Uterus (tissue), 4 donors: ENCODE results near the gene SDHA. TPM values are rescaled to one million over a fixed set of nuclear protein-coding genes. Genes with fewer than 3 reads are reported as not detected.

Source experiments
- DNase-seq, 2 donors: peaks; one replicate each; pipeline ENCODE4 v3.0.0-alpha.2; 2019 to 2020
- H3K27ac ChIP-seq, 2 donors: fragments of 200-600 bp; sonication (generic); 1 replicate in 1 of 2; 2 replicates in 1 of 2; pipeline ENCODE4 v1.5.1; 2016 to 2018
- H3K27me3 ChIP-seq, 2 donors: fragments of 200-600 bp; sonication (generic); one replicate each; pipeline ENCODE4 v1.5.1; 2018 to 2019; ENCODE audit warnings: control low read depth in 1 of 2
- H3K36me3 ChIP-seq, 2 donors: fragments of 200-600 bp; sonication (generic); one replicate each; pipeline ENCODE4 v1.5.1; 2019; ENCODE audit warnings: control low read depth in 1 of 2
- H3K4me1 ChIP-seq, 2 donors: fragments of 200-600 bp; sonication (generic); one replicate each; pipeline ENCODE4 v1.5.1; 2018 to 2019; ENCODE audit warnings: control low read depth in 1 of 2
- H3K4me3 ChIP-seq, 2 donors: fragments of 200-600 bp; sonication (generic); 1 replicate in 1 of 2; 2 replicates in 1 of 2; pipeline ENCODE4 v1.5.1; 2018 to 2019; ENCODE audit warnings: mild to moderate bottlenecking in 1 of 2
- H3K9me3 ChIP-seq, 2 donors: fragments of 200-600 bp; sonication (generic); one replicate each; pipeline ENCODE4 v1.5.1; 2019; ENCODE audit warnings: control low read depth in 1 of 2
- POLR2A ChIP-seq, 2 donors: fragments of 450-650 bp; IDR thresholded peaks; one replicate each; pipeline ENCODE4 v1.6.1; 2016; ENCODE audit warnings: antibody characterized with exemption in 2 of 2, mild to moderate bottlenecking in 1 of 2, moderate library complexity in 1 of 2
- intact Hi-C: fragments of 100-400 bp; cut with DNase I; formaldehyde crosslinking; loops from one replicate; pipeline ENCODE4 v1.15.1; 2023; ENCODE audit warnings: low total_unique reads
- total RNA-seq, 4 donors: library from RNA; depleted of rRNA in 3 of 4; stranded (reverse); fragments of >200 nt in 3 of 4; gene quantifications; one replicate each; pipeline versions ENCODE4 v1.1.0 to v1.2.4, GENCODE V29; 2014 to 2023
- TF ChIP-seq, protein P1 (sequence below), 4 experiments: fragments of 200-600 bp in 2 of 4; fragments of 450-650 bp in 2 of 4; sonication (generic) in 2 of 4; IDR thresholded peaks; one replicate each; pipeline ENCODE4 v1.5.1; 2016 to 2019; ENCODE audit warnings: antibody characterized with exemption in 4 of 4, mild to moderate bottlenecking in 2 of 4, moderate library complexity in 1 of 4
- donor health status: DM: yes; HTN: yes; CAD: no.

Gene SDHA
- total RNA-seq, 4 donors from 2014 or later: 39.1 to 97.1 (median 65.4) TPM

GRCh38 chr5:181160-181559, 37.0 kb upstream of the SDHA start:
- no peak for DNase-seq

DNA sequence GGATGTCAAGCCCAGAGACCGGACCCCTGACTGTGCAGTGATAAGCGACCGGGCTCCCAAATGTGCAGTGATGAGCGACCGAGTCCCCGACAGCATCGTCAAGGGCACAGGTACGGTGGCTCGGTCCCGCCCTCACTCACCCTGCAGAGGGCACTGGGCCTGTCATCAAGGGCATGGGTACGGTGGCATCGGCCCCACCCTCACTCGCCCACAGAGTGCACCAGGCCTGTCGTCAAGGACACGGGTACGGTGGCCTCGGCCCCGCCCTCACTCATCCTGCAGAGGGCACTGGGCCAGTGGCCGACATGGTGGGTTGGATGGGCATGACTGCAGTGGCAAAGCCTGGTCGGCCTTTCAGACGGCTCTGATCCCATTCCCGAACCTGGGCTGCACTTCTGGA, 36.6 kb upstream of the SDHA start:
- intact Hi-C loops: no loop called here
- H3K27me3 ChIP-seq: no peaks in the 10 kb centered on the region
- no peak overlapping the region for H3K4me3 ChIP-seq
- TF ChIP-seq, protein P1, sequence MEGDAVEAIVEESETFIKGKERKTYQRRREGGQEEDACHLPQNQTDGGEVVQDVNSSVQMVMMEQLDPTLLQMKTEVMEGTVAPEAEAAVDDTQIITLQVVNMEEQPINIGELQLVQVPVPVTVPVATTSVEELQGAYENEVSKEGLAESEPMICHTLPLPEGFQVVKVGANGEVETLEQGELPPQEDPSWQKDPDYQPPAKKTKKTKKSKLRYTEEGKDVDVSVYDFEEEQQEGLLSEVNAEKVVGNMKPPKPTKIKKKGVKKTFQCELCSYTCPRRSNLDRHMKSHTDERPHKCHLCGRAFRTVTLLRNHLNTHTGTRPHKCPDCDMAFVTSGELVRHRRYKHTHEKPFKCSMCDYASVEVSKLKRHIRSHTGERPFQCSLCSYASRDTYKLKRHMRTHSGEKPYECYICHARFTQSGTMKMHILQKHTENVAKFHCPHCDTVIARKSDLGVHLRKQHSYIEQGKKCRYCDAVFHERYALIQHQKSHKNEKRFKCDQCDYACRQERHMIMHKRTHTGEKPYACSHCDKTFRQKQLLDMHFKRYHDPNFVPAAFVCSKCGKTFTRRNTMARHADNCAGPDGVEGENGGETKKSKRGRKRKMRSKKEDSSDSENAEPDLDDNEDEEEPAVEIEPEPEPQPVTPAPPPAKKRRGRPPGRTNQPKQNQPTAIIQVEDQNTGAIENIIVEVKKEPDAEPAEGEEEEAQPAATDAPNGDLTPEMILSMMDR (IDR thresholded peaks at IDR 0.05): no peak
- TF ChIP-seq POLR2A (IDR thresholded peaks at IDR 0.05): no peak
- DNase-seq: no peak
- no peak overlapping the region for H3K27ac ChIP-seq
- no peaks in the 10 kb centered on the region for H3K9me3 ChIP-seq
- H3K36me3 ChIP-seq: no peaks in the 10 kb centered on the region
- no peaks in the 10 kb centered on the region for H3K4me1 ChIP-seq

More at GRCh38 chr5:181160-181559, 37.0 kb upstream of the SDHA start:
- H3K27me3 ChIP-seq: no peaks in the 10 kb centered on the region
- H3K4me3 ChIP-seq: no peak overlapping the region
- H3K27ac ChIP-seq: no peak overlapping the region
- no peaks in the 10 kb centered on the region for H3K9me3 ChIP-seq
- intact Hi-C loops: no loop called here
- TF ChIP-seq POLR2A (IDR thresholded peaks at IDR 0.05): no peak
- TF ChIP-seq, protein P1 (IDR thresholded peaks at IDR 0.05): no peak
- H3K4me1 ChIP-seq: no peaks in the 10 kb centered on the region
- H3K36me3 ChIP-seq: no peaks in the 10 kb centered on the region

GRCh38 chr5:182126-182525, 36.0 kb upstream of the SDHA start:
- no peaks in the 10 kb centered on the region for H3K36me3 ChIP-seq
- intact Hi-C loops: no loop called here
- DNase-seq: no peak
- TF ChIP-seq POLR2A (IDR thresholded peaks at IDR 0.05): no peak
- TF ChIP-seq, protein P1 (IDR thresholded peaks at IDR 0.05): no peak
- H3K4me1 ChIP-seq: no peaks in the 10 kb centered on the region
- H3K27ac ChIP-seq: no peak overlapping the region
- H3K9me3 ChIP-seq: no peaks in the 10 kb centered on the region
- no peak overlapping the region for H3K4me3 ChIP-seq
- no peaks in the 10 kb centered on the region for H3K27me3 ChIP-seq

GRCh38 chr5:184471-184870, 33.6 kb upstream of the SDHA start:
- Histone ChIP-seq H3K36me3 (no peaks in the 10 kb centered on the region), H3K27ac (no peak overlapping the region), H3K9me3 (no peaks in the 10 kb centered on the region), H3K4me3 (no peak overlapping the region), H3K4me1 (peaks cover 0 to 4% of the 10 kb centered on the region in 2 donors), H3K27me3 (no peaks in the 10 kb centered on the region)
- intact Hi-C loops: no loop called here
- TF ChIP-seq, protein P1 (IDR thresholded peaks at IDR 0.05): no peak
- TF ChIP-seq POLR2A (IDR thresholded peaks at IDR 0.05): no peak
- no peak for DNase-seq

DNA sequence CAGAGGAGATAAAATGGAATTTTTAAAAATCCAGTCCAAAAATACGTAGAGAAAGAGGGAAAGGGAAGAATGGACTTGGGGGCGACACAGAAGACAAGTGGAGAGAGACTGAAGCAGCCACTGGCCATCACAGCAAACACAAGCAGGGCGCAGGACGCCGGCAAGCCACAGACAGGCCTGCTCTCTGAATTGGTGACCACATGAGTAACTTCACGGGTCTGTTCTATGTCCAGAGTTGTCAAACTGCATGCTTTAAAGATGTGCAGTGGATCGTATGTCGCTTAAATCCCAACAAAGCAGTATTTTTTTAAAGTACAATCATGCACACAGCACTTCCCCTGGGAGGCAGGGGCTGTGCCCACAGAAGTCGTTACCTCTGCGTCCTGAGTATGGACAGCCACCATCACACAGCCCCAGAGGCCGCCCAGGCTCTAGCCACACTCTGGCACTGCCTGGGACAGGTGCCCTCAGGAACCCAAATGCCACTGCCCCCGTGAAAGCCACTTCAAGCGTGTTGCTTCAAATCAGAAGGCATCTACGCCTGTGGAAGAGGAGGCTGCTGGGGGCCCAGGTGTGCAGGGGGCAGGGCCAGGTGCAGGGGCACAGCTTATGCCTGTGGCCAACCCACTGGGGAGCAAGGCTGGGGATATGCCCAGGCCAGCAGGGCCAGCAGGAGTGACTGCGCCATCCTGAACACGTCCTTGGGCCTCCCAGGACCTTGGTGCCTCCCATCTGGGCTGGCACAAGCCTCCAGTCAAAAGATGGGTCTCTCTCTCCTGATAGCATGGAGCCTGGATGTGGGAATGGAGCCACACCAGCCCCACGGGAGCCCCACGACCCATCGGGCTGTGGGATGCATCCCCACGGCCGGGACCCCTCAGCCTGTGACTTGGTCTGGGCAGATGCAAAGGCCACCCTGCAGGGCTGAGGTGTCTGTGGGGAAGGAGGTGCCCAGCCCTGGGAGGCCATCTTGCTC, 32.7 kb upstream of the SDHA start:
- H3K27me3 ChIP-seq: no peaks in the 10 kb centered on the region
- H3K27ac ChIP-seq: no peak overlapping the region
- no peaks in the 10 kb centered on the region for H3K36me3 ChIP-seq
- TF ChIP-seq, protein P1 (IDR thresholded peaks at IDR 0.05): no peak
- no peak for TF ChIP-seq POLR2A (IDR thresholded peaks at IDR 0.05)
- no peaks in the 10 kb centered on the region for H3K9me3 ChIP-seq
- H3K4me3 ChIP-seq: no peak overlapping the region
- peaks cover 0 to 4% of the 10 kb centered on the region in 2 donors for H3K4me1 ChIP-seq
- intact Hi-C loops: no loop called here
- no peak for DNase-seq
